K562 (cell line): ENCODE measurements around the gene COX7B. TPM values are rescaled to one million over a fixed set of nuclear protein-coding genes. Genes with fewer than 3 reads are reported as not detected.

Experiments used
- AFF4 ChIP-seq: sonication (generic); formaldehyde crosslinking; IDR thresholded peaks from 2 replicates; pipeline ENCODE4 v1.8.0; 2023; ENCODE audit warnings: mild to moderate bottlenecking, missing genetic modification reagents
- FOXM1 ChIP-seq, 2 experiments: fragments of 450-650 bp in 1 of 2; sonication (generic) in 1 of 2; formaldehyde crosslinking in 1 of 2; IDR thresholded peaks; 2 replicates each; pipeline versions ENCODE4 v1.6.1 to v1.9.0; 2017 to 2022; ENCODE audit warnings: low read depth in 2 of 2, mild to moderate bottlenecking in 2 of 2, missing genetic modification reagents in 1 of 2, moderate library complexity in 1 of 2
- MCM3 ChIP-seq: fragments of 450-650 bp; IDR thresholded peaks from 2 replicates; pipeline ENCODE4 v1.6.1; 2016
- MED1 ChIP-seq: sonication (generic); formaldehyde crosslinking; IDR thresholded peaks from 2 replicates; pipeline ENCODE4 v1.8.1; 2023; ENCODE audit warnings: missing genetic modification reagents, borderline replicate concordance
- NFXL1 ChIP-seq: fragments of 450-650 bp; formaldehyde crosslinking; IDR thresholded peaks from 2 replicates; pipeline ENCODE4 v1.4.0; 2021; ENCODE audit warnings: mild to moderate bottlenecking
- NR2C2 ChIP-seq, 2 experiments: fragments of 200-800 bp in 1 of 2; sonication (Bioruptor generic) in 1 of 2; sonication (generic) in 1 of 2; formaldehyde crosslinking in 1 of 2; IDR thresholded peaks; 2 replicates each; pipeline versions ENCODE4 v1.6.1 to v1.8.0; 2016 to 2022; ENCODE audit warnings: mild to moderate bottlenecking in 1 of 2, missing compliant biosample characterization in 1 of 2, missing genetic modification characterization in 1 of 2, missing genetic modification reagents in 1 of 2
- TSC22D4 ChIP-seq: fragments of 450-650 bp; IDR thresholded peaks from 2 replicates; pipeline ENCODE4 v1.6.1; 2016; ENCODE audit warnings: missing genetic modification characterization, missing biosample characterization, control low read depth
- U2AF1 ChIP-seq: fragments of 200-400 bp; formaldehyde crosslinking; optimal IDR thresholded peaks from 2 replicates; pipeline ENCODE3; 2017; ENCODE audit warnings: mild to moderate bottlenecking, low read depth, low read length, moderate library complexity
- XRCC4 ChIP-seq: IDR thresholded peaks from one replicate; pipeline ENCODE4 v1.6.1; 2011; ENCODE audit not compliant: insufficient read depth, insufficient read length; ENCODE audit errors: extremely low read depth
- ZNF24 ChIP-seq: fragments of 450-650 bp; IDR thresholded peaks from 2 replicates; pipeline ENCODE4 v1.6.1; 2016
- ZNF253 ChIP-seq: fragments of 250-450 bp; sonication (Bioruptor Pico); conservative IDR thresholded peaks from 2 replicates; pipeline ENCODE4 v1.6.1; 2021; ENCODE audit warnings: mild to moderate bottlenecking
- ZNF263 ChIP-seq: sonication (generic); formaldehyde crosslinking; IDR thresholded peaks from 2 replicates; pipeline ENCODE4 v1.8.0; 2022; ENCODE audit warnings: mild to moderate bottlenecking, missing genetic modification reagents, borderline replicate concordance
- ZSCAN29 ChIP-seq: fragments of 450-650 bp; IDR thresholded peaks from 2 replicates; pipeline ENCODE4 v1.6.1; 2017
- polyA plus RNA-seq, 8 experiments: library from polyadenylated mRNA; depleted of rRNA in 4 of 8; stranded (reverse) in 5 of 8; unstranded in 3 of 8; fragments of >200 nt; fragmentation: Nextera tagmentation in 2 of 8; fragmentation: Illumina TruSeq in 1 of 8; extraction: Ambion mirVana in 2 of 8; extraction: Trizol in 1 of 8; gene quantifications; 2 replicates each; pipeline versions ENCODE4 v1.2.1 to v1.2.3, GENCODE V29; 2011 to 2014; ENCODE audit warnings: inconsistent platforms in 1 of 8, missing spikeins in 1 of 8
- total RNA-seq, 7 experiments: library from RNA; depleted of rRNA in 6 of 7; stranded (reverse); fragments of >200 nt in 6 of 7; fragmentation: Illumina TruSeq in 2 of 7; extraction: Trizol in 2 of 7; gene quantifications; 2 replicates each; pipeline versions ENCODE4 v1.2.1 to v1.2.3, GENCODE V29; 2011 to 2021; ENCODE audit warnings: low replicate concordance in 1 of 7
- TF ChIP-seq, protein P1 (sequence below): fragments of 250-450 bp; sonication (Bioruptor Pico); IDR thresholded peaks from 2 replicates; pipeline ENCODE4 v1.4.0; 2020; ENCODE audit warnings: mild to moderate bottlenecking
- TF ChIP-seq, protein P2 (sequence below): fragments of 450-650 bp; formaldehyde crosslinking; IDR thresholded peaks from 2 replicates; pipeline ENCODE4 v1.4.0; 2020; ENCODE audit warnings: mild to moderate bottlenecking, moderate library complexity
- TF ChIP-seq, protein P3 (sequence below): IDR thresholded peaks from 2 replicates; pipeline ENCODE4 v1.6.1; 2011; ENCODE audit warnings: borderline replicate concordance, low read depth, mild to moderate bottlenecking, moderate library complexity, low read length; ENCODE audit not compliant: insufficient read depth, poor library complexity, severe bottlenecking

The COX7B gene
- total and polyA plus RNA-seq, 9 of the 15 experiments (the other 6 are each of a cell fraction or from before 2014, with no cell fraction given): 549 to 2,891 (median 1,307) TPM

DNA sequence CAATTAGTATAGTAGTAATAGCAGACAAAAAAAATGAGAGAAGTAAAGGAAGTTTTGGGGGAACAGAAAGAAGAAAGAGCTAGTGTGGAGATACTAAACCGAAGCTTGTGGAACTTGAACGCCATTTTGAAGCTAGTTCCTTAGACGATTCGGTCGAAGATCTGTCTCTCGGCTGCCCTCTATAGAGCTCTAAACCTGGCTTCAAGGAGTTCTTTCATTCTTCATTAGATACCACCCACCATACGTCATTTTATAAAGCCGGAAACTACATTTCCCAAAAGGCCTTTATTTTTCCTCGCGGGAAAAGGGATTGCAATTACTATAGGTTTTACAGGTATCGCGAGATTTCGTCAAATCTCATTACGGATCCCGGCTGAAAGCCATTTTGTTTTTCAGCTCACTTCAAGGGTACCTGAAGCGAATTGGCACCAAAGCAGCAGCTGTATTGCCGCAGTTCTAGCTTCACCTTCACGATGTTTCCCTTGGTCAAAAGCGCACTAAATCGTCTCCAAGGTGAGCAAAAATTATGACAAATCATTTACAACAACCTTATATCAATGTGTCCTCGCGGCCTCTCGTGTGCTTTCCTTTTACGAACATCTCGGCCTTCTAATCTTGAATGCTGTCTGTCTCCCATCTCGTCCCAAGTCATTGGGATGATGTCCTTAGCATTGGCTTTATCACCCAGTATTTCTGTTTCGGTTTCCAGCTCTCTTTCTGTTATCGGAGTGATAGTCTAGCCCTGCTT, at the start of gene COX7B (continued):
- TF ChIP-seq, protein P1, sequence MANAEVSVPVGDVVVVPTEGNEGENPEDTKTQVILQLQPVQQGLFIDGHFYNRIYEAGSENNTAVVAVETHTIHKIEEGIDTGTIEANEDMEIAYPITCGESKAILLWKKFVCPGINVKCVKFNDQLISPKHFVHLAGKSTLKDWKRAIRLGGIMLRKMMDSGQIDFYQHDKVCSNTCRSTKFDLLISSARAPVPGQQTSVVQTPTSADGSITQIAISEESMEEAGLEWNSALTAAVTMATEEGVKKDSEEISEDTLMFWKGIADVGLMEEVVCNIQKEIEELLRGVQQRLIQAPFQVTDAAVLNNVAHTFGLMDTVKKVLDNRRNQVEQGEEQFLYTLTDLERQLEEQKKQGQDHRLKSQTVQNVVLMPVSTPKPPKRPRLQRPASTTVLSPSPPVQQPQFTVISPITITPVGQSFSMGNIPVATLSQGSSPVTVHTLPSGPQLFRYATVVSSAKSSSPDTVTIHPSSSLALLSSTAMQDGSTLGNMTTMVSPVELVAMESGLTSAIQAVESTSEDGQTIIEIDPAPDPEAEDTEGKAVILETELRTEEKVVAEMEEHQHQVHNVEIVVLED: no peak
- TF ChIP-seq, protein P2, sequence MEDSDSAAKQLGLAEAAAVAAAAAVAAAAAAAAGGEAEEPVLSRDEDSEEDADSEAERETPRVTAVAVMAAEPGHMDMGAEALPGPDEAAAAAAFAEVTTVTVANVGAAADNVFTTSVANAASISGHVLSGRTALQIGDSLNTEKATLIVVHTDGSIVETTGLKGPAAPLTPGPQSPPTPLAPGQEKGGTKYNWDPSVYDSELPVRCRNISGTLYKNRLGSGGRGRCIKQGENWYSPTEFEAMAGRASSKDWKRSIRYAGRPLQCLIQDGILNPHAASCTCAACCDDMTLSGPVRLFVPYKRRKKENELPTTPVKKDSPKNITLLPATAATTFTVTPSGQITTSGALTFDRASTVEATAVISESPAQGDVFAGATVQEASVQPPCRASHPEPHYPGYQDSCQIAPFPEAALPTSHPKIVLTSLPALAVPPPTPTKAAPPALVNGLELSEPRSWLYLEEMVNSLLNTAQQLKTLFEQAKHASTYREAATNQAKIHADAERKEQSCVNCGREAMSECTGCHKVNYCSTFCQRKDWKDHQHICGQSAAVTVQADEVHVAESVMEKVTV (CRISPR knock-in tag): no peak
- no peak for TF ChIP-seq AFF4 (CRISPR knock-in tag)
- TF ChIP-seq ZNF24: no peak
- TF ChIP-seq FOXM1 (IDR thresholded peaks at IDR 0.05; ENCODE audit: low read depth): no peak
- no peak for TF ChIP-seq FOXM1 (CRISPR knock-in tag; IDR thresholded peaks at IDR 0.05; ENCODE audit: low read depth)
- TF ChIP-seq TSC22D4 (tag): no peak
- TF ChIP-seq NFXL1 (CRISPR knock-in tag): no peak
- no peak for TF ChIP-seq XRCC4
- TF ChIP-seq, protein P3, sequence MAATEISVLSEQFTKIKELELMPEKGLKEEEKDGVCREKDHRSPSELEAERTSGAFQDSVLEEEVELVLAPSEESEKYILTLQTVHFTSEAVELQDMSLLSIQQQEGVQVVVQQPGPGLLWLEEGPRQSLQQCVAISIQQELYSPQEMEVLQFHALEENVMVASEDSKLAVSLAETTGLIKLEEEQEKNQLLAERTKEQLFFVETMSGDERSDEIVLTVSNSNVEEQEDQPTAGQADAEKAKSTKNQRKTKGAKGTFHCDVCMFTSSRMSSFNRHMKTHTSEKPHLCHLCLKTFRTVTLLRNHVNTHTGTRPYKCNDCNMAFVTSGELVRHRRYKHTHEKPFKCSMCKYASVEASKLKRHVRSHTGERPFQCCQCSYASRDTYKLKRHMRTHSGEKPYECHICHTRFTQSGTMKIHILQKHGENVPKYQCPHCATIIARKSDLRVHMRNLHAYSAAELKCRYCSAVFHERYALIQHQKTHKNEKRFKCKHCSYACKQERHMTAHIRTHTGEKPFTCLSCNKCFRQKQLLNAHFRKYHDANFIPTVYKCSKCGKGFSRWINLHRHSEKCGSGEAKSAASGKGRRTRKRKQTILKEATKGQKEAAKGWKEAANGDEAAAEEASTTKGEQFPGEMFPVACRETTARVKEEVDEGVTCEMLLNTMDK: no peak
- no peak for TF ChIP-seq ZNF253
- TF ChIP-seq MCM3: no peak
- TF ChIP-seq ZNF263: no peak
- no peak for TF ChIP-seq NR2C2 (CRISPR knock-in tag; IDR thresholded peaks at IDR 0.05)
- TF ChIP-seq NR2C2 (tag; IDR thresholded peaks at IDR 0.05): peak; percentile 33; the same call in 1 of the 2 replicates
- no peak for TF ChIP-seq ZSCAN29
- TF ChIP-seq U2AF1: no peak
- TF ChIP-seq MED1 (CRISPR knock-in tag): no peak
